Left hindlimb (tissue), 1 donor: ENCODE results near the gene AATF.

Source experiments
- DNase-seq: peaks from one replicate; pipeline ENCODE4 v3.0.0-alpha.2; 2018

AATF gene, protein sequence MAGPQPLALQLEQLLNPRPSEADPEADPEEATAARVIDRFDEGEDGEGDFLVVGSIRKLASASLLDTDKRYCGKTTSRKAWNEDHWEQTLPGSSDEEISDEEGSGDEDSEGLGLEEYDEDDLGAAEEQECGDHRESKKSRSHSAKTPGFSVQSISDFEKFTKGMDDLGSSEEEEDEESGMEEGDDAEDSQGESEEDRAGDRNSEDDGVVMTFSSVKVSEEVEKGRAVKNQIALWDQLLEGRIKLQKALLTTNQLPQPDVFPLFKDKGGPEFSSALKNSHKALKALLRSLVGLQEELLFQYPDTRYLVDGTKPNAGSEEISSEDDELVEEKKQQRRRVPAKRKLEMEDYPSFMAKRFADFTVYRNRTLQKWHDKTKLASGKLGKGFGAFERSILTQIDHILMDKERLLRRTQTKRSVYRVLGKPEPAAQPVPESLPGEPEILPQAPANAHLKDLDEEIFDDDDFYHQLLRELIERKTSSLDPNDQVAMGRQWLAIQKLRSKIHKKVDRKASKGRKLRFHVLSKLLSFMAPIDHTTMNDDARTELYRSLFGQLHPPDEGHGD

DNA sequence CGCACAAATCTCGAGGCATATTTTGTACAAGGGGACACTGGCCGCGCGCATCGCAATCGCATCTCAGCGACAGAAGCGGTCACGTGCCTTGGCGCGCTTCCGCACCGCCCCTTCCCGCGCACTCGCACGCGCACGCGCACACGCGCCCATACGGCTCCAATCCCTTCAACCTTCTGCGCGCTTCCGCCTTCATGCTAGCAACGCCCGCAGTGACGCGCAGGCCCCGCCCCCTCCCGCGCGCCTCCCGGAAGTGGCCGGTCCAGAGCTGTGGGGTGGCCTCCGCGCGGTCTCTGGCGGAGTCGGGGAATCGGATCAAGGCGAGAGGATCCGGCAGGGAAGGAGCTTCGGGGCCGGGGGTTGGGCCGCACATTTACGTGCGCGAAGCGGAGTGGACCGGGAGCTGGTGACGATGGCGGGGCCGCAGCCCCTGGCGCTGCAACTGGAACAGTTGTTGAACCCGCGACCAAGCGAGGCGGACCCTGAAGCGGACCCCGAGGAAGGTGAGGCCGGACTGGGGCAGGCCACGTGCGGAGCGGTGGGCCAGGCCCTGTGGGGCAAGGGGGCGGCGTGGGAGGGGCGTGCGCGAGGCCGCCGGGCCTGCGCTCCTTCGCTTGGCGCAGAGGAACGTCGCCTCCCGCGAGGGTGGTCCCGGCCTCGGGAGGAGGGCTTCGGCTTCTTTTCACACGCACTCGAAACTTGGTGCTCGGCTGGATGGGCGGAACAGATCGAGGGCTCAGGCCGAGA lies at the start of gene AATF:
AATF (plus strand) TSS at position 238 of the 744 bp plus-strand sequence; CDS start at position 410, 172 bp downstream.
- DNase-seq: peak; percentile 98

DNA sequence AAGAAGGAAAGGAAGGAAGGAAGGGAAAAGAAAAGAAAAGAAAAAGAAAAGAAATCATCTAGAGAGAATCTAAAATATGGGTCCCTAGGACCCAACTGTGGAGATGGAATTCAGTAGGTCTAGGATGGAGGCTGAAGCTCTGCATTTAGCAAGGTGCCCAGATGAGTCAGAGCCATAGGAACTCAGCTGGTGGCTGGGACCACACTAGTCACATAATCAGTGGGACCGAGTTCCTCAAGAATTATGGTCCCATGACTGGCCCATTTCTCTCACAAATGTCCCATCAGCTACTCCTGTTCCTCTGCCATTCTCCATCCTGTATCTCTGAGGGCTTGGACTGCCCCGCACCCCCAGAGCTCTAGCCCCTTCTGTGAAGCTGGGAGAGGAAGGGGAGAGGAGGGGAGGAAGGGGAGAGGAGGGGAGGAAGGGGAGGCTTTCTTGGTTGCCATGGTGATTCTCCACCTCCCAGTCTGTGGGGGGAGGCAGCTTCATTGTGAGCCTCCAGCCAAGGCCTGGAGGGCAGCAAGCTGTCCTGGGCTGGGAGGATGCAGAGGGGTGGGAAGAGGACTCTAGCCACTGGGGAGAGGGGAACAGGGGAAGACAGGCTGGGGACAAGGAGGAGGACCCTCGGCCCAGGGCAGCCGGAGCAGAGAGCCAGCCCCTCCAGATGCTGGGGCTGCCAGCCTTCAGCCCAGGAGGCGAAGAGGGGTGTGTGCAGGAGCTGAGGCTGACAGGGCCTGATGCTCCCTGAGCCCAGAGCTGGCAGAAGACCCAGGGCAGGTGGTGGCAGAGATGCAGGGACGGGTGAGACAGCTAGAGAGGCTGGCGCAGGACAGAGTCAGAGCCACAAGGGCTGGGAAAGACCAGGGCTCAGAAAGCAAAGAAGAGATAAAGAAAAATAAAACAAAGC lies 49.2 kb upstream of the AATF start:
- no peak for DNase-seq

DNA sequence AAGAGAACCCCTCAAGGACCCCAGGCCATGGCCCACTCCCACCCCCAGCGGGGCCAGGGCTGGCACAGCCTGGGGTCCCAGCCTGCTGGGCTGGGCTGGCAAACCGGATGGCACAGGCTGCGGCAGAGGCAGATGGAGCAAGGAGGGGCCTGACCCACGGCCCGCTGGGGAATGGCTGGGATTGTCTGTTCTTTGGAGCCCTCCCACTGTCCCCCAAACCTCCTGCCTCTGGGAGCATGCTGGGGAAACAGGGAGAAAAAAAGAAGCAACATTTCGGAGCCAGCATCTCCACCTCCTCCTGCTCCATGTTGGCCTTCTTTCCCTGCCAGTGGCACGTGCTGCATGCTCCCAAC lies 48.6 kb upstream of the AATF start:
- no peak for DNase-seq

- no peak for DNase-seq
Observed at GRCh38 chr17:36901506-36901905, 47.2 kb upstream of the AATF start.

- DNase-seq: no peak
Observed at GRCh38 chr17:36907407-36907806, 41.3 kb upstream of the AATF start.

DNA sequence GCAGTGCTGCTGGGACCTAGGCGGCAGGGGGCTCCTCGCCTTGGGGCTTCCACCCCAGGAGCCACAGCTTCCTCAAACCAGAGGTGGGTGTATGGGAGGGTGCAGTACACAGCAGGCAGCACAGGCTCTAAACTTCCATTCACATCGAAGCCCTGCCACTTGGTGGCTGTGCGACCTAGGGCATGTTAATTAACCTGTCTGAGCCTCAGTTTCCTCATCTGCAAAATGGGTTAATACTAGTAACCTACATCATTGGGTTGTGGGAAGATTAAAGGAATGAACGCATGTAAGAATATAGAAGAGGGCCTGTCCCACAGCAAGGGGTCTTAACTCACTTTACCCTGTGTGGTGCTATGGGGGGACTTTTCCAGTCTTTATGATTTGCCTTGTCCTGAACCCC lies 38.2 kb upstream of the AATF start:
- DNase-seq: no peak

GRCh38 chr17:36911001-36911400 lies 37.8 kb upstream of the AATF start:
- no peak for DNase-seq

- no peak for DNase-seq
Observed at GRCh38 chr17:36913132-36913531, 35.6 kb upstream of the AATF start.

DNA sequence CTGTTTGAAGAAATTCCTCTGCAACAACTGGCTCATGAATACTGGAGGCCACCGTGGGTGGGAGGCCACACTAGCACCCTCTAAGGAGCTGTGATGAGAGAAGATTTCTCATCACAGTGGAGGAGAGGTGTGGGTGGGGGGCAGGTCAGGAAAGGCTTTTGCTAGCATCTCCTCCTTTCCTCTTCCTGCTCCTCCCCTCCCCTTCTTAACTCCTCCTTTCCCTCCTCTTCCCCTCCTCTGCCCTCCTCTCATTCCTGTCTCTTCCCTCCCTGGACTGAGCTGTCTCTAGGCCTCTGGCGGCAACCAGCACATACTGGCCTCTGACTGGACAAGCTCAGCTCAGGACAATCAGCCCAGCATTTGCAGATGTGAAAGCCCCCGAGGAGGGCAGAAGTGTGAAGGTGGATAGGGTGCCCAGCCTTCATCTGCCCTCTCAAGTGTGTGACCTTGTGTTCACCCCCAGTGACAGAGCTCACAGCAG lies 30.5 kb upstream of the AATF start:
- DNase-seq: no peak

DNA sequence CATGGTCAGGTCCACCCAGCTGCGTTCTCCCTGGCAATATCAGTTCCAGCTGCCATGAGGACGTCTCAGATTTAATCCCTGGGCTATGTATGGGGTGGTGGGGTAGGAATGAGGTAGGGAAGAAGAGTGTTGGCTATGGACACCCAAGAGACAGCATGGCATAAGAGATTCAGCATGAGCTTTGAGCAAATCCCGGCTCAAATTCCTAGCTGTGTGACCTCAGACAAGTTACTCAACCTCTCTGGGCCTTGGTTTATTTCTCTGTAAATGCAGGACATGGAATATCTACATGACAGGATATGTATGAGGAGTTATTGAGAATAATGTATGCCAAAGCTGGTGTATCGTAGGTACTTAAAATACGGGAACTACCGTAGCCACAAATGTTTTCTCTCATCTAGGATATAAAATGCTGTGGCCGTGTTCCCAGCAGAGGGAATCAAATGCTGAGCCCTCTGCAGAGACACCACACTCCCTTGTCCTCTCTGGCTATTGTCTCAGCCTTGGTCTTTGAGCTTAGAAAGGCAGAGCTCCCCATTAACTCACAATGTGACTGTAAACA lies 29.3 kb upstream of the AATF start:
- DNase-seq: no peak

DNA sequence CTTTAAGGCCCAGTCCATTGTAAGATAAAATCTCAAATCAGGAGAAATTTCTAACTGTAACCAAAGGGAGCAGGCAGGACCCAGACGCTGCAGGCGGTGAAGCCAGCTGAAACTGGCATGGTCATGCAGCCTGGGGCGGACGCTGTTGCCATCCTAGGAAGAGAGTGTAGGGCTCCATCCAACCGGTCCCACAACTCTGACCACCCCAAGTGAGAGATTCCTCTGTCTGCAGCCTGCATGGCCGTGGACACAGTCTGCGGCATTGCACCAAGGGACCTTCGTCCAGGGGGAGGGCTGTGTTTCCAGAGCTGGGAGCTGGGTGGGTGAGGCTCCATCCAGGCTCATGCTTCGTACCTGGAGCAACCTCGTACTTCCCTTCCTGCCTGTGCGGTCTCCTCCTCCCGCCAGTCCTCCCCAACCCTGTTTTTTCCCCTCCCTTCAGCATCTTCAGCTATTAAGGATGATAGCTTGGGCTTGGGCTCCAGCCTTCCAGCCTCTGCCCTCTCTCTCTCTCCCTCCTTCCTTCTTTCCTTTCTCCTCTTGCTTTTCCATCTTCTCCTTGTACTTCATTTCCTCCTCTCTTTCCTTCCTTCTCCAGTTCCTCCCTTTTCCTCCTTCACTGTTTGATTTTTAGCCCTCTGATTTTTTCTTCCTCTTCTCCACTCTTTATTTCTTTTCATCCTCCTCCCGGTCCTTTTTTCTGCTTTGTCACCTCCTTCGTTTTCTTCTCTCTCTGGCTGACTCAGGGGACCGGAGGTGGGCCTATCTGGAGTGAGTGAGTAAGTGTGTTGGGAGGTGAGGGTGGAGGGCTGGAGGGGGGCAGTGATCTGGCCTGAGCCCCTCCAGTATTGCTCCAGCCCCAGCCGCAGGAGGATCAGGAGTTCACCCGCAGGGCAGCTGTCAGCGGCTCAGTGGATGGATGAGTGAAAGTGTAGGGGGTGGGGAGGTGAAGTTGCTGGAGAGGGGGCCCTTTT lies 28.4 kb upstream of the AATF start:
- DNase-seq: no peak

DNA sequence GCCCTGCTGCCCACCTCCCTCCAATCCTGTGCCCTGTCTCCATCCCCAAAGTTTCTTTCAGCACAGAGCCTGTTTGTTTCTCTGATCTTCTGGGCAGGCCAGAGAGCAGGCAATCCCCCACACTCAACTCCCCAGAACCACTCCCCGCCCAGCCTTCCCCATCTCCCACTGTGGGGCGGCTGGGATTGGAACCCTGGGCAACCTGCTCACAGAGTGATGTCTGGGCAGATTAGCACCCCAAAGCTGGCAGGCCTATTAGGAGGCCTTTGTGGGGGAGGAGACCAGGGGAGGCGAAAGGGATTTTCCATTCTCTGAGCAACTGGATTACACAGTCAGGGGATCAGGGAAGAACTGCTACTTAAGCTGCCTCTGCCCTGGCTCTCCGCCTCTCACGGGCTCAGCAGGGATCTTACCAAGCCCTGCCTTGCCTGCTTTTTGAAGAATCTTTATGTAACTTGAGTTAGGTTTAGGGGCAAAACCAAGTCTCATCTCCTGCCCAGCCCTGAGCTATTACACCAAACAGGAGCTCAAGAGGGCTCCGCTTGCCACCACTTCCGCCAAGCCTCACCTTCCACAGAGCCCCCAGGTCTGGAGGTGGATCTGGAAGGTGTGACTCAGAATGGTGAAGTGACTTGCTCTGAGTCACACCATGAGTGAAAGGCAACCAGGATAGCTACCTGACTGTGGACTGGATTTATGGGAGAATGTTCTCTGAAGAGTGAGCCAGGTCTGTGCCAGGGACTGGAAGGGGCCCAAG lies 27.5 kb upstream of the AATF start:
- no peak for DNase-seq

GRCh38 chr17:36922175-36922574 lies 26.6 kb upstream of the AATF start:
- no peak for DNase-seq

GRCh38 chr17:36923814-36924221 lies 24.9 kb upstream of the AATF start:
- no peak for DNase-seq

DNA sequence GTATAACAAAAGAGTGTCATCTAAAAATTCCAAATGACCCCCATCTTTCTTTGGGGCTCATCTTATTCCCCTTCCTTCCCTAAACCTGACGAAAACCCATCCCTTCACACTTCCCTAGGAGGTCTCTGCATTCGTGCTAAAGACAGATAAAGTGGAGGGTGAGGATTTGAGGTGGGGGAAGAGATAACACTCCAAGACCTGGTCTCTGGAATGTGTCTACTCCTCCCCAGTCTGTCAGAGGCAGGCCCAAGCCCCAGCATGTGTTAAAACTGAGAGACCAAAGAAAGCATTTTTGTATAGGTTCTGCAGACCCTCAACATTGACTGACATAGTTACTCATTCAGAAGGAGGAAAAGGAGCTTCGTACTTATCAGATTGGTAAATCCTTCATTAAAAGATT lies 22.5 kb upstream of the AATF start:
- DNase-seq: no peak

DNA sequence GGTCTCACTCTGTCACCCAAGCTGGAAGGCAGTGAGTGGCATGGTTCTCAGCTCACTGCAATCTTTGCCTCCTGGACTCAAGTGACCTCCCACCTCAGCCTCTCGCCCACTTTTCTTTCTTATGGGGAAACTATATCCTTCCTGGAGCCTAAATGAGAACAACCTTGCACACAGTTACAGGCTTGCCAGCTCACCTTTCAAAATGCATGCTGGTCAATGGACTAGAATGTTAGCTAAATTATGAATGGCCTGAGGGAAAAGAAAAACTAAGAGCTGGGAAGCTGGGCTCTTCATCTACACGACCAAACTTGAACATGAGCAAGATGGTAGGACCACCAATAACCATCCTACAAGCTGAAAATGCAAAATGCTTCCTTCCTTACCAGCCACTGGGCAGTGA lies 22.1 kb upstream of the AATF start:
- no peak for DNase-seq

- no peak for DNase-seq
Observed at GRCh38 chr17:36928471-36929345, 20.0 kb upstream of the AATF start.

DNA sequence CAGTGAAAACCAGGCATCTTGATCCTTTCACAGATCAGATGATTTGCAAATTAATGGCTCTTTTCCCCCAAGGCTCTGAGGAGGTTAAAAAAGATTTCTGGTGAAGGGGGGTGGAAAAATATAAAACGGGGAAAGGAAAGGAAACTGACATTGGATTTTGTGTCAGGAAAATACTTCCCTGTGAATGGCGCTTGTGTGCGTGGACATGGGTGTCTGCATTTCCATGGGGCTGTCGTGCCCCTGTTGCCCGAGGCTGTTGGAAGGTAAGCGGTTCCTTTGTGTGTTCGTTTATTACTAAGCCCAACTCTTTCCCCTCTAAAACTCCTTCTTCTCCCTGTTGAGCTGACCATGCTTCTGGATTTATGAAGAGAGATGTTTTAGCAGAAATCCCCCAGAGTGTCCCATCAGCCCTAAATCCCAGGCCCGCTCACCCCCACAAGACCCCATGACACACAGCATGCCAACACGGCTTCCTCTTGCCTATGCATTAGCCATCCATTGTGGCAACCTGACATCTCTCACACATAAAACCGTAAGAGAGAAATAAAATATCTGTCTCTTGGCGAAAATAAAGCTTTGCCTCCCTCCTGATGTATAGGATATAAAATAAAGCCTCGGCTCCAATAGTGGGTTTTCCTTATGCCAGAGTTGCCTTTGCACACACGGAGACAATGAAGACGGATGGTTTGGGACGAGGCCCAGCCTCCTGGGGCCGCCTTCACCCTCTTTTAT lies 18.7 kb upstream of the AATF start:
- no peak for DNase-seq

DNA sequence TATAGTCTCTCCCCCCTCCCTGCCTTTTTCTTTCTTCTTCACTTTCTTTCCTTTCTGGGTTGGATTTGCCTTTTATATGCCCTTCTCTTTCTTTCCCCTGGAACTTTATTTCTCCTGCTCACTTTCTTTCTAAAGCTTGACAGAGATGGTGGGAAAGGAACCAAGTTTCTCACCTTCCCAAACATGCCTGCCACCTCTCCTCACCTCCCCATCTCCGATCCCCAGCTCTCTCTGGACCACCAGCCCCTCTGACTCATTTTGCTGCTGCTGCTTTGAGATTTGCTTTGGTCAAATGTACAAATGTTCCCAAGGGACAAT lies 18.2 kb upstream of the AATF start:
- no peak for DNase-seq
